GM18508 (cell line): ENCODE measurements around the gene HAUS7.
A peak's percentile ranks its signal among the peaks of the same experiment; 100 is the strongest.

Experiments used
- ATAC-seq: cut with Tn5 transposase; IDR thresholded peaks from one replicate; pipeline ENCODE4 v1.9.1; 2021; ENCODE audit warnings: moderate number of reproducible peaks; ENCODE audit not compliant: insufficient read depth, unreplicated experiment

Gene HAUS7

GRCh38 chrX:153481043-153481442, 10.7 kb upstream of the HAUS7 start:
- ATAC-seq = no peak

GRCh38 chrX:153478746-153479145, 8.4 kb upstream of the HAUS7 start:
- no peak for ATAC-seq

- no peak for ATAC-seq
Observed at GRCh38 chrX:153477901-153478300, 7.5 kb upstream of the HAUS7 start.

- no peak for ATAC-seq
Observed at GRCh38 chrX:153477364-153477857, 7.0 kb upstream of the HAUS7 start.

- ATAC-seq = no peak
Observed at GRCh38 chrX:153476666-153477363, 6.4 kb upstream of the HAUS7 start.

- ATAC-seq = no peak
Observed at GRCh38 chrX:153475751-153476281, 5.4 kb upstream of the HAUS7 start.

GRCh38 chrX:153475271-153475670, 4.9 kb upstream of the HAUS7 start:
- no peak for ATAC-seq

- ATAC-seq = no peak
Observed at GRCh38 chrX:153474718-153475117, 4.3 kb upstream of the HAUS7 start.

- ATAC-seq = no peak
Observed at GRCh38 chrX:153474266-153474665, 3.9 kb upstream of the HAUS7 start.

- no peak for ATAC-seq
Observed at GRCh38 chrX:153473126-153473525, 2.8 kb upstream of the HAUS7 start.

- ATAC-seq = no peak
Observed at GRCh38 chrX:153471663-153472280, 1.4 kb upstream of the HAUS7 start.

- ATAC-seq = peak; percentile 10
Observed at GRCh38 chrX:153469811-153470410, 465 bp downstream of the HAUS7 start.

- ATAC-seq = no peak
Observed at GRCh38 chrX:153468008-153468580, 2.3 kb downstream of the HAUS7 start.

GRCh38 chrX:153465691-153466380, 4.5 kb downstream of the HAUS7 start:
- ATAC-seq = no peak

- ATAC-seq = no peak
Observed at GRCh38 chrX:153464116-153464515, 6.3 kb downstream of the HAUS7 start.

- no peak for ATAC-seq
Observed at GRCh38 chrX:153463556-153463955, 6.8 kb downstream of the HAUS7 start.

- no peak for ATAC-seq
Observed at GRCh38 chrX:153463031-153463430, 7.3 kb downstream of the HAUS7 start.

GRCh38 chrX:153462291-153462690, 8.1 kb downstream of the HAUS7 start:
- no peak for ATAC-seq

- no peak for ATAC-seq
Observed at GRCh38 chrX:153460826-153461225, 9.6 kb downstream of the HAUS7 start.

- ATAC-seq = no peak
Observed at GRCh38 chrX:153459986-153460385, 10.4 kb downstream of the HAUS7 start.
